Stimulated activated CD4-positive, alpha-beta T cell treated with anti-CD3 and anti-CD28 coated beads, Interleukin-4, amount 100 ng/mL, for 1 hour (primary cell): ENCODE measurements around the gene C21orf58.
"Not testable (repeated sequence)": the region's sequence is repeated elsewhere in the genome, so short reads cannot be mapped to it uniquely, and the experiment has no call there.

ENCODE experiments used
- DNase-seq: peaks from one replicate; pipeline ENCODE4 v3.0.0-alpha.2; 2020

The C21orf58 gene

DNA sequence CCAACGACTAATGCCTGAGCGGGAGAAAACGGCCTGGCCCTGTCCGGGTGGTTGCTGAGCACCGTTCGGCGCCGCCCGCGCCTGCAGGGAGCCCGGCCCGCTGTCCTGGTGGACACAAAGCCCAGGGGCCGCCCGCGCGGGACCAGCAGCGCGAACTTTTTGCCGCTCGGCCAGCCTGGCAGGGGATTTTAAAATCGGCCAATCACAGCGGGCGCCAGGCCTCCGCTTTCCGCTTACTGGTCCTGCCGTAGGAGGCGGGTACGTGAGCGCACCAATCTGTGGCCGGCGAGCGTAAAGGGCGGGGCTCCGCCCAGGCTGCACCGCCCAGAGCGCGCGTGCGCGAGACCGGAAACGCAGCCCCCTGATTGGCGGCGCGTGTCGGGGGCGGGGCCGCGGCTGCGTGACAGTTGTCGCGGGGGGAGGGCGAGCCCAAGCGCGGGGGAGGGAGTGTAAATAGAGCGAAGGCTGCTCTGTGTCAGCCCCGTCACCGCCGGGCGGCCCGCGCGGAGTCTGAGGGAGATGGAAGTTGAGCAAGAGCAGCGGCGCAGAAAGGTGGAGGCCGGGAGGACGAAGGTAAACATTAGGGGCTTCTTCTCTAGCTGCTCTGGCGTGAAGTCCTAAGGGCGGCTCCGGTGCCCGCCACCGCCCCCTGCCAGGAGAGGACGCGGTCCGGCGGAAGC lies at the start of gene C21orf58, which contains the start of gene PCNT:
TSS of gene C21orf58 (minus strand) at position 161 of the 680 bp plus-strand sequence. CDS start 1,132 bp downstream, outside the sequence.
TSS of gene PCNT (plus strand) at position 447 of the 680 bp plus-strand sequence. CDS start at position 520, 73 bp downstream.
- DNase-seq, result peak; percentile 98

DNA sequence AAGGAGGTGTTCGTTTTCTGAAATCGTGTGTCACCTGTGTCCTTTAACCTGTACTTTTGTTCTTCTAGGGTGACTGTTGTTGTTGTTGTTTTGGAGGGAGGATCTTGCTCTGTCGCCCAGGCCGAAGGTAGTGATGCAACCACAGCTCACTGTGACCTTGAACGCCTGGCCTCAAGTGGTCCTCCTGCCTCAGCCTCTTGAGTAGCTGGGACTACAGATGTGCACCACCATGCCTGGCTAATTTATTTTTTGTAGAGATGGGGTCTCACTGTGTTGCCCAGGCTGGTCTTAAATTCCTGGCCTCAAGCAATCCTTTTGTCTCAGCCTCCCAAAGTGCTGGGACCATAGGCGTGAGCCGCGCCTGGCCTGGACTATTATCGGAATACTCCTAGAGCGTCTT lies 49.3 kb upstream of the C21orf58 start:
- DNase-seq, result not testable (repeated sequence)

DNA sequence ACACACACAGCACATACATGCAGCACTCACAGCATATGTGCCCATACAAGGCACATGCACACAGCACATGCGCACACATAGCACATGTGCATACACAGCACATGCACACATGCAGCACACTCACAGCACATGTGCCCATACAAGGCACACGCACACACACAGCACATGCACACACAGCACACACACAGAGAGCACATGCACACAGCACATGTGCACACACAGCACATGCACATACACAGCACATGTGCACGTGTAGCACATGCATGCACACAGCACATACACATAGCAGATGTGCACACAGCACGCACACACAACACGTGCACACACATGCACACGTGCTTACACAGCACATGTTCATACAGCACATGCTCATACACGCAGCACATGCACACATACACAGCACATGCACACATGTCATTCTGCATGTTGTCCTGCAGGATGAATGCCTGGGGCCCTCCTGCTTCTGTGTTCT lies 48.4 kb upstream of the C21orf58 start:
- no peak for DNase-seq

DNA sequence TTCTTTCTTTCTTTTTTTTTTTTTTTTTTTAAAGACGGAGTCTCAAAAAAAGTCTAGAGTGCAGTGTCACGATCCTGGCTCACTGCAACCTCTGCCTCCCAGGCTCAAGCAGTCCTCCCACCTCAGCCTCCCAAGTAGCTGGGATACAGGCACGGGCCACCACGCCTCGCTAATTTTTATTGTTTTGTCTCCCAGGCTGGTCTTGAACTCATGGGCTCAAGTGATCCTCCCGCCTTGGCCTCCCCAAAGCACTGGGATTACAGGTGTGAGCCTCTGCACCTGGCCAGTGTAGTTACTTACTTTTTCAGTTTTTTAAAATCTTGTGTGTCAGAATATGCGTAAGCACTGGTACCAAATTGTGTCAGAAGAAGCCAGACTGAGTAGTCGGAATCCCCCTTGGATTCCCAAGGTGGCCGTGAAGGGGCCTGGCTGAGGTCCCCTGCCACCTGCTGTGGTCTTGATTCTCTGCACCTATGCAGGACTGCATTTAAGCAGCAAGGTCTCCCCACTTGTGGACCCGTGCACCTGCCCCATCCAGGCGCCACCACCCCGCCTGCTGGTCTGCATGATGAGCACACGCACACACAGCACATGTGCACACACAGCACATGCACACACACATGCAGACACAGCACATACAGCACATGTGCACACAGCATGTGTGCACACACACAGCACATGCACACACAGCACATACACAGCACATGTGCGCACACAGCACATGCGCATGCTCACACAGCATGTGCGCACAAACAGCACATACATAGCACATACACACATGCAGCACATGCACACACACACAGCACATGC lies 47.7 kb upstream of the C21orf58 start:
- no peak for DNase-seq

DNA sequence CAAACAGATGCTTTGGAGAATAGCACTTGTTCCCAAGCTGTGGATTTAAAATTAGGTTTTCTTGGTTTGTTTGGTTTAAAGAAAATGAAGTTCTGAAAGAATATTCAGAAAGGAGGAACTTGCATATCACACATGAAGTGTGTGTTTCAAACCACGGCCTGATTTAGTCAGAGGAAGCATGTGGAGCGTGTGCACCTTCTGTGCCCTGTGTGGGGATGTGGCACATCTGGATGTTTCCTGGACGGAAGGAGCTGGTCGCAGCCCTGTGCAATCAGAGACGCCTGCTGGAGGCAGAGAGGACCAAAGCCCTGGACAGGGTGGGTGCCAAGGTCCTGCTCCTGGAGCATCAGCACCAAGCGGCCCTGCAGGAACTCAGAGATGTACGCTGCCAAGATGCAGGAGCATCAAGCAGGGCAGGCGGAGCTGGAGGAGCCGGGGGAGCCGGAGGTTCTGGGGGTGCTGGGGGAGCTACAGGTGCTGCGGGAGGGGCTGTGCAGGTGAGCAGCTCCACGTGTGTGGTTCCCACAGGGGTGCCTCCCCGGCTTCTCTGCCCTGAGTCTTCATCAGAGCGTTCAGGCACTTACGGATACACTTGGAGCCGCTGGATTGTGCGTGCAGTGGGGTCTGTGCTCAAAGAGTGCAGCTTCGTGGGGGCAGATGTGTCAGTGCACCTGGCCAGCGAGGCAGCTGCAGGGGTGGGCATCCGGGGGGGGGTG lies 46.0 kb upstream of the C21orf58 start:
- no peak for DNase-seq

DNA sequence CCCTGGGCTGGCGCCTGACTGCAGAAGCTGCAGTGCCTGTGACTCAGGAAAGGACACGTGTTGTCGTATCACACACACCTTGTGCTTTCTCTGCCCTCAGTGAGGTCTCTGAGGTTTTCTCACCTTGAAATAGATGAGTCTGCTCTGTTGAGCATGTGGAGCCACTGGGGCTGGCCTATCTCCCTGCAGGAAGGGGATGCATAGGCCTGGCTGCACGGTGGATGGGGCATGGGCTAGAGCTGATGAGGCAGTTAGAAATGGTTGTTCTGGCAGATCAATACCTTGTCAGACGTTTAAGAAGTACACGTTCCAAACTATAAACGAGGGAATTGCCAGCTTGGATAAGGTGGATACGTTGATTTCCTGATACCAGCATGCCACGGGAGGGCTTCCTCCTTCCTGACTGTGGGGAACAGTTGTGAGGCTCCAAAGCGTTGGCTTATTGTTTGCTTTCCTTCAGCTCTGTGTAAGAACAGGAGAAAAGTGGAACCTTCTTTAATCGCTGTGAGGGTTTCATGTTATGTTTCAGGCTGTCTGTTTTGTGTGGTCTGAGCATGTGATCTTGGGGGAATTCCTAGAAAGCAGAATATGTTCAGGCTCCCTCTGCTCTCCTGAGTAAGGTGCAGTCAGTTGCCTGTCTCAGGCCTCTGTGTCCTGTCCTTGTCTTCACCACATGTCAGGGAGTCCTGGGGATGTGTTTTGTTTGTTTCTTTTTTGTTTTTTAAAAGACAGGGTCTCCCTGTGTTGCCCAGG lies 45.0 kb upstream of the C21orf58 start:
- DNase-seq, result peak; percentile 18

DNA sequence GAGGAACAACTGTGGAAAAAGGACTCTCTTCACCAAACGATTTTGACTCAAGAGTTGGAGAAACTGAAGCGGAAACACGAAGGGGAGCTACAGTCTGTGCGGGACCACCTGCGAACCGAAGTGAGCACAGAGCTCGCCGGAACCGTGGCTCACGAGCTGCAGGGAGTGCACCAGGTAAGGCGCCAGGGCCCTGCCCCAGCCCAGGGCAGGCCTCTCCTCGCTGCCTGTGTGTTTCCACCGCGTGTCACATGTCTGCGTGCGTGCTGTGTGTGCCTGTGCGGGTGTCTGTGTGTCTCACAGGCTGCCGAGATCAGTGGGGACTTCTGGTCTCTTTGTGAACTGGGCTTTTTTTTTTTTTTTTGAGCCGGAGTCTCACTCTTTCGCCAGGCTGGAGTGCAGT lies 43.3 kb upstream of the C21orf58 start:
- DNase-seq, result no peak

DNA sequence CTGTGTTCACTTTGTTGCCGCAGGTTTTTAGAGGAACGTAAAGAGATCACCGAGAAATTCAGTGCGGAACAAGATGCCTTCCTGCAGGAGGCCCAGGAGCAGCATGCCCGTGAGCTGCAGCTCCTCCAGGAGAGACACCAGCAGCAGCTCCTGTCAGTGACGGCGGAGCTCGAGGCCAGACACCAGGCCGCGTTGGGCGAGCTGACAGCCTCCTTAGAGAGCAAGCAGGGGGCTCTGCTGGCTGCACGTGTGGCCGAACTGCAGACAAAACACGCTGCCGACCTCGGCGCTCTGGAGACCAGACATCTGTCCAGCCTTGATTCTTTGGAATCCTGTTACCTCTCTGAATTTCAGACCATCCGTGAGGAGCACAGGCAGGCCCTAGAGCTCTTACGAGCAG lies 42.9 kb upstream of the C21orf58 start:
- no peak for DNase-seq

DNA sequence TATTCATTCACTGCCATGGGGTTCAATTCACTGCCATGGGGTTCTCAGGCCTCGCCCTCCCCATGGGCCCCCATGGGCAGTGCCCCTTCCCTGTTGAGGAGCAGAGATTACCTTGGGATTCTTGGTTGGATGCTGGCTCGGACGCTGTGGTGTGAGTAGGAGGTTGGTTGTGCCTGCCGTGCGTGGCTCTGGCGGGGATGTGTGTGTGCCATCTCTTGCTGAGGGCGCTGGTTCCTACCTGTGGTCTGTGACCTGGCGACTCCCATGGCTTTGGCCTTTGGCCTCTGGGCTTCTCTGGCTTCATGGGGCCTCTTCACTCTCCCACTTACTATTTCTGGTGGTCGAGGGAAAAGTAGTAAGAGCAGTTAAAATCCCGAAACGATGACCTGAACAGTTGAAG lies 42.4 kb upstream of the C21orf58 start:
- no peak for DNase-seq

DNA sequence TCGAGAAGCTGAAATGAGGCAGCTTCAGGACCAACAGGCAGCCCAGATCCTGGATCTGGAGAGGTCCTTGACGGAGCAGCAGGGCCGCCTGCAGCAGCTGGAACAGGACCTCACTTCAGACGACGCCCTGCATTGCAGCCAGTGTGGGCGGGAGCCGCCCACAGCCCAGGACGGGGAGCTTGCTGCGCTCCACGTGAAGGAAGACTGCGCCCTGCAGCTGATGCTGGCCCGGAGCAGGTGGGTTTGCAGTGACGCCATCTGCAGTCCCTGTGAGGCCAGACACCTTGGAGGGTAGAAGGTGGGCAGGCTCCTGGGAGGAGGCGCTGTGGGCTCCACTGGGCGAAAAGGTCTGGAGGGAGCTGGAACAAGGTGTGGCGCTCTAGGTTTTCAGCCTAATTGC lies 40.0 kb upstream of the C21orf58 start:
- no peak for DNase-seq

DNA sequence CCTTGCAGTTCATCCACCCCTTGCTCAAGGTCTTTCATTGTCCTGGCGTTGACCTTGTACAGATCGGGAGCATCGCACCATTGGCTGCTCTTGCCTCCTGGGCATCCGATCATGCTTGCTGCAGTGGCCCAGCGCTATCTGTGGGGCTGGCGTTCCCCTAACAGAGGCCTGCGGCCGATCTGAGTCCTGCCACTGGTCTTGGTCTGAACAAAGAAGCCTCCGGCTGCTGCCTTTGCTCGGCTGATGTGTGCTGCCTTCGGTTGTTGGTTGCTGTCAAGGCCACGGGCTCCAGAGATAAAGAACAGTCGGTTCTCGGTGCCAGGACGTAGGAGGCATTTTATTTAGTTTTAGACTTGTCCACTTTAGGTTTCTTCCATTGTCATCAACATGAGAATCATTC lies 39.3 kb upstream of the C21orf58 start:
- no peak for DNase-seq

DNA sequence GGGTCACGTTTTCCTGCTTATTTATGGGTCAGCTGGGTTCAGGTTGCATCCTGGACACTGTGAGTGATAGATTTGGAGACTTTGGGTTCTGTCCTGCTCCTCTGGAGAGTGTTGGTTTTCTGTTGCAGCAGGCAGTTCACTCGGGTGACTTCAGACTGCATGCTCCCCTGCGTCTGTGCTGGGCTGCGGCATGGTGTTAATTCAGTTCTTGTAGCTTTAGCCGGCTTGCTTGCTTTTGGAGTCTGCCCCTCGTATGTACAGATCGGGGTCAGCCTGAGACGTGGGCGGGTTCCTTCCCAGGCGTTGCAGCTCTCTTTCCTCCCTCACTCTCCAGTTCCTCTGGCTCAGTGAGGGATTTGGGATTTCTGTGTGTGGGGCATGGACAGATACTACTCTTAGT lies 38.3 kb upstream of the C21orf58 start:
- no peak for DNase-seq

DNA sequence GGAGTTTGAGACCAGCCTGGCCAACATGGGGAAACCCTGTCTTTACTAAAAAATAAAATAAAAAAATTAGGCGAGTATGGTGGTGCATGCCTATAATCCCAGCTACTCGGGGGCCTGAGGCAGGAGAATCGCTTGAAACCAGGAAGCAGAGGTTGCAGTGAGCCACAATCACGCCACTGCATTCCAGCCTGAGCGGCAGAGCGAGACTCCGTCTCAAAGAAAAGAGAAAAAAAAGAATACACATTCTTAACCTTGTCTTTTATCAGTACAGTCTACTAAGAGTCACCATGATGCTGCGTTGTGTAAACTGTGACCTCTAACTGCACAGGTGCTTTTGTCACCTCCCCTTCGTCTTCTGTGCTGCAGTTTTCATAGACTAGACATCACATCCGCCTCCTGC lies 37.5 kb upstream of the C21orf58 start:
- no peak for DNase-seq

DNA sequence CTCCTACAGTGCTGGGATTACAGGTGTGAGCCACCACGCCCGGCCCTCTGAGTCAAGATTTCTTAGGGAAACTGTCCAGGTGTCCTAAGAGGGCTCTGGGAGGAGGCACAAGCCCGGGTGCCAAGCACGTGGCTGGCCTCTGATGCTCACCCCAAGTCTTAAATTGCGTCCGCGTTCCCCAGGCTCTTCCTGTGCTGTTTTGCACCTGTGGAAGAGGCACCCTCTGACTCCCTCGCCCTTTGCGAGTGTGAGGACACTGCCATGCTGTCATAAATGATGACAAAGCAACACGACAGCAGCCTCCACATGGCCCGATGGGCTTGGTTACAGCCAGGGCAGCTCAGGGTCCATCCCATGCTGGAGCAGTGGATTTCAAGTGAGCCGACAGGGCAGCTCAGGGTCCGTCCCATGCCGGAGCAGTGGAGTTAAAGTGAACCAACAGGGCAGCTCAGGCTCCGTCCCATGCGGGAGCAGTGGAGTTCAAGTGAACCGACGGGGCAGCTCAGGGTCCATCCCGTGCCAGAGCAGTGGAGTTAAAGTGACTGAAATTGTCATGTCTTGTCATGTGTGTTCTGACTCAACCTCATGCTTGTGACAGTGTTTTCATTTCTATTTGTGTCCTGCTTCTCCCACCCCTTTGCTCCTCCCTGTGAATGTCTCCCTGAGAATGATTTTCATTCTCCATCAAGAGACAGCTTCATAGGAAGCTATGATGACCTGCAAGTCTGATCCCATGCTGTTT lies 34.2 kb upstream of the C21orf58 start:
- no peak for DNase-seq

DNA sequence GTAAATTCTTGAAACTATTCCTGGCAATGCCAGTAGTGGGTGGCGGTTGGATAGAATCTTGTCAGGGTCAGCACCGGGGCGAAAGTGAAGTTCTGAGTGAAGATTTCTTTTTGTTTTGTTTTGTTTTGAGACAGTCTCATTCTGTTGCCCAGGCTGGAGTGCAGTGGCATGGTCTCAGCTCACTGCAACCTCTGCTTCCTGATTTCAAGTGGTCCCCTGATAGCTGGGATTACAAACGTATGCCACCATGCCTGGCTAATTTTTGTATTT lies 33.6 kb upstream of the C21orf58 start:
- DNase-seq, result no peak

DNA sequence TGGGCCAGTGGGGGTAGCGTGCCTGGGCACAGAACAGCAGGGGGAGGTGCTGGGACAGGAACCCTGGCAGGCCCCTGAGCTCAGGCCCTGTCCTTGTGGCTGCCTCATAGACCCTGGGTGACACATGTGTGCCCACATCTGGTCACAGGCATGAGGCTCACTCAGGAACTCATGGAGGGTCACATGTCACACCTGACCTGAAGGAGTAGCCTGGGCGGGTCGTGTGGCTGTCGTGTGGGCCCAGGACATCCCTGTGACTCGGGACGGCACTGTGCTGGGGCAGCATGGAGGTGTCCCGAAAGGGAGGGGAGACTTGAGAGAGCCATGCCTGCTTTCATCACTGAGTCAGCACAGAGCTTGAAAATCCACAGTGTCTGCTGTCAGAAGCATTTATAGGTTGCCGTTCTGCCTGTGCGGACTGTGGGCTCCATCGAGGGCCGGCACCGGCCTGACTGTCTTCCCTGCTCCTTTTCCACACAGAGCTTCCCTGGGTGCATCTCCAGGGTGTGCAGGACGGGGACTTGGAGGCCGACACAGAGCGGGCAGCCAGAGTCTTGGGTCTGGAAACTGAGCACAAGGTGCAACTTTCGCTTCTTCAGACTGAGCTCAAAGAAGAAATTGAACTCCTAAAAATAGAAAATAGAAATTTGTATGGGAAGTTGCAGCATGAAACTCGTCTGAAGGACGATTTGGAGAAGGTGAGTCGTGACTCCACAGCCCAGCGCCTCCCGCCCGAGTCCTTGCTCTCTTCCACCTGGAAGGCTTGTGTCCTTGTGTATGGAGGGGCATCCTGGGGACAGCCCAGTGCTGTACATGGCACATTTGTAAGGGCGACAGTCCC lies 33.0 kb upstream of the C21orf58 start:
- no peak for DNase-seq

DNA sequence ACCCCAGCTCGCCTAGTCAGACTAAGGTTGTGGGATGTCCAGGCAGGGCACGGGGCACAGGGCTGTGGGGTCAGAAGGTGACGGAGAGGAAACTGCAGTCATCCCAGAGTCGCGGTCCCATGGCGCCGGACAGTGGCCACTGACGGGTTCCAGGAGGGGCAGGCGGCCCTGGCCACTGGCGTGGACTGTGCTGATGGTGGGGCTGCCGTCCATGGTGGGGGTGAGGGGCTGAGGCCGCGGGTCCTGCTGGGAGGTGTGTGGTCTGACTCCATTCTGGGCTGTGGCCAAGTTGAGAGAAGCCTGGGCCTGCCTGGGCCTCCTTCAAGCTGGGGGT lies 32.3 kb upstream of the C21orf58 start:
- no peak for DNase-seq

DNA sequence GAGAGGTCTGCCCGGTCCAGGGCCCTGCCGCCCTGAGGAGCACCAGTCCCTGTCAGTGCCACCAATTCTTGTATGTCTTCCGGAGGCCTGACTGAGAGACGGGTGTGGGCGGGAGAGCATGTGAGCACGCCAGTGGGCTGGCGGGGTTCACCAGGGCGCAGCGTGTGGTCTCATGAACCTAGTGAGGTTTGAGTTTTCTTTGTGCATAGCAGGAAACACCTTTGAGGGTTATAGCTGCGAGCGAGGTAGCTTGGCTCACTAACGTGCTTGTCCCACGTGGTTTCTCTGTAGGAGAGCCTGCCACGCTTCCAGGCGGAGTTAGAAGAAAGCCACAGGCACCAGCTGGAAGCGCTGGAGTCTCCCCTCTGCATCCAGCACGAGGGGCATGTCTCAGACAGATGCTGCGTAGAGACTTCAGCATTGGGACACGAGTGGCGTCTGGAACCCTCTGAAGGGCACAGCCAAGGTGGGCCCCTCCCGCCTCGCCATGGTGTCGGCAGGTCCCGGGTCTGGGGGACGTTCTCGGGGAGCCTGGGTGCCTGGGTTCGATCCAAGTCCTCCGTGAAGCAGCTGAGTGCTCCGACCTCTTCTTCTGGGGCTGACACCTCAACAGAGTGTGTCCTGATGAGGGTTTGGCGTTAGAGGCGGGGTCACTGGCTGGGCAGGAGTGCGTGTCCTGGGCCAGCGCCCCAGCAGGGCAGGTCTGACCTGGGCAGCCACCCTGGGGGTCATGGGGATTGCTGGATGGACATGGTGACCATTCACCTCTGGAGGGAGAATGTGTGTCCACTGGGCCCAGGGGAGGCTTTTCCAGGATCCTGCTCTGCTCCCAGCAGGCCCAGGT lies 31.7 kb upstream of the C21orf58 start:
- DNase-seq, result no peak

DNA sequence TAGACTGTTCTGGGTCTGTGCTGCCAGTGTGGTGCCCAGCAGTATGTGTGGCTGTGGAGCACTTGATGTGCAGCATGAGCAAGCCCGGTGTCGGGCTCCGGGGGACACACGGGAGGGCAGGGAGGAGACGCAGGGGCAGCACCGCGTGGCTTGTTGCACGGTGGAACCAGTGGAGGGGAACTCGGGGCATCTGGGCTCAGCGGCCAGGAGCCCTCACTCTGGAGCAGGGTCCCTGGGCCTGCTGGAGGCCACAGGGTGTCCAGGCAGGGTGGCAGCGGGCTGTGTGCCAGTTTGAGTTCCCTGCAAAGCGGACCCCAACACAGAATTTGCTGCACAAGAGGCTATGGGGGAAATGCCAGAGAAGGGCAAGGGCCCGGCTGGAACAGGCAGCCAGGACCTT lies 30.8 kb upstream of the C21orf58 start:
- DNase-seq, result no peak

DNA sequence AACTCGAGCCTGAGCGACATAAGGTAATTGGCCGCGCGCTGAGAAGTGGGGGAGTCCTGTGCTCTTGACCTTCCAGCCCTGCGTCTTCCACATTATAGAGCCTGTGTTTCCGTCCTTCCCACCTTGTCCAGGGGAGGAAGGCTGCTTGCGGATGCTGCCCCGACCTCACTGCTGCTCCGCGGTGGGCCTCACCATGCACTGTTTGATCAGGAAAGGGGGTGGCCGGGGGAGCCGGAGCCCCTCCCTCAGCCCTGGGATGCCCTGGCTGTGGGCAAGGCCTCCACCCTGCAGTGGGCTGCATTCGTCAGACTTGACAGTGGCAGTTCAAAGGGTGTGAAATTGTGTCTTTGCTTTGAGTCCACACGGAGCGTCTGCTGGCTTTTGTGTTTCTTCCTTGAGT lies 30.4 kb upstream of the C21orf58 start:
- DNase-seq, result no peak

DNA sequence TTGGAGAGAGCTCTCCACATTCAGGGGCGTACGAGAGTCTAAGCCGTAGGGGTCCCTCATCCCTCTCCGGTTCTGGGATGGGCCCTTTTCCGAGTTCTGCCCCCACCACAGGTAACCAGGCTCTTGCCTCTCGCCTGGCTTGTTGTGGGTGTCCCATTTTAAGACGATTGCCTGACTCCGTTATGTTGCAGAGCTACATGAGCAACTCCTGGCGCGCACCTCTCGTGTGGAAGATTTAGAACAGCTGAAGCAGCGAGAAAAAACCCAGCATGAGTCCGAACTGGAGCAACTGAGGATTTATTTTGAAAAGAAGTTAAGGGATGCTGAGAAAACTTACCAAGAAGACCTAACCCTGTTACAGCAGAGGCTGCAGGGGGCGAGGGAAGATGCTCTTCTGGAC lies 29.2 kb upstream of the C21orf58 start:
- no peak for DNase-seq
